PC-3 (cell line): Measurements from ENCODE around the gene CFHR5.

ENCODE experiments used
- EZH2 ChIP-seq: fragments of 300-600 bp; sonication (generic); IDR thresholded peaks from one replicate; pipeline ENCODE4 v1.6.1; 2017; ENCODE audit warnings: antibody characterized with exemption, mild to moderate bottlenecking, low read length; ENCODE audit not compliant: unreplicated experiment
- TF ChIP-seq, protein P1 (sequence below): fragments of 300-600 bp; sonication (generic); conservative IDR thresholded peaks from 2 replicates; pipeline ENCODE4 v1.5.1; 2017; ENCODE audit warnings: antibody characterized with exemption, low read depth, mild to moderate bottlenecking, low read length

DNA sequence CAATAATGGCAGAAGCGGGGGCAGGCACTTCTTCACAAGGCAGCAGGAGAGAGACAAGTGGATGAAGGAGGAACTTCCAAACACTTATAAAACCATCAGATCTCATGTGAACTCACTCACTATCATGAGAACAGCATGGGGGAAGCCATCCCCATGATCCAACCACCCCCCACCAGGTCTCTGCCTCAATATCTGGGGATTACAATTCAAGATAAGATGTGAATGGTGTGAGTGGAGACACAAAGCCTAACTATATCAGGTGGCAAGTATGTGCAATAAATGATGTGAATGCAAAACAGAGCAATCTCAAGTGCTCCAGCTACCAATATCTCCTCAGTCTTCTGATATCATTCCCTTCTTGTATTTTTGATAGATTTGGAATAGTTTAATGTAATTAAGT is 21.4 kb upstream of the CFHR5 start:
- no peak for TF ChIP-seq EZH2
- TF ChIP-seq, protein P1, sequence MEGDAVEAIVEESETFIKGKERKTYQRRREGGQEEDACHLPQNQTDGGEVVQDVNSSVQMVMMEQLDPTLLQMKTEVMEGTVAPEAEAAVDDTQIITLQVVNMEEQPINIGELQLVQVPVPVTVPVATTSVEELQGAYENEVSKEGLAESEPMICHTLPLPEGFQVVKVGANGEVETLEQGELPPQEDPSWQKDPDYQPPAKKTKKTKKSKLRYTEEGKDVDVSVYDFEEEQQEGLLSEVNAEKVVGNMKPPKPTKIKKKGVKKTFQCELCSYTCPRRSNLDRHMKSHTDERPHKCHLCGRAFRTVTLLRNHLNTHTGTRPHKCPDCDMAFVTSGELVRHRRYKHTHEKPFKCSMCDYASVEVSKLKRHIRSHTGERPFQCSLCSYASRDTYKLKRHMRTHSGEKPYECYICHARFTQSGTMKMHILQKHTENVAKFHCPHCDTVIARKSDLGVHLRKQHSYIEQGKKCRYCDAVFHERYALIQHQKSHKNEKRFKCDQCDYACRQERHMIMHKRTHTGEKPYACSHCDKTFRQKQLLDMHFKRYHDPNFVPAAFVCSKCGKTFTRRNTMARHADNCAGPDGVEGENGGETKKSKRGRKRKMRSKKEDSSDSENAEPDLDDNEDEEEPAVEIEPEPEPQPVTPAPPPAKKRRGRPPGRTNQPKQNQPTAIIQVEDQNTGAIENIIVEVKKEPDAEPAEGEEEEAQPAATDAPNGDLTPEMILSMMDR: no peak
